Measurements from ENCODE around the gene KATNAL1.

GRCh38 chr13:30355839-30356238 lies 48.5 kb upstream of the KATNAL1 start:
- TF ChIP-seq CTCF (IDR thresholded peaks at IDR 0.05; ENCODE audit: low read depth, low read length, poor library complexity, severe bottlenecking) (no peak), EZH2phosphoT487 (IDR thresholded peaks at IDR 0.05; ENCODE audit: borderline replicate concordance, low read length) (no peak)

Measured in DOHH2 (cell line).